ENCODE measurements around the gene NBDY.
"Not testable (repeated sequence)": the region's sequence is repeated elsewhere in the genome, so short reads cannot be mapped to it uniquely, and the experiment has no call there.

NBDY gene, protein sequence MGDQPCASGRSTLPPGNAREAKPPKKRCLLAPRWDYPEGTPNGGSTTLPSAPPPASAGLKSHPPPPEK

DNA sequence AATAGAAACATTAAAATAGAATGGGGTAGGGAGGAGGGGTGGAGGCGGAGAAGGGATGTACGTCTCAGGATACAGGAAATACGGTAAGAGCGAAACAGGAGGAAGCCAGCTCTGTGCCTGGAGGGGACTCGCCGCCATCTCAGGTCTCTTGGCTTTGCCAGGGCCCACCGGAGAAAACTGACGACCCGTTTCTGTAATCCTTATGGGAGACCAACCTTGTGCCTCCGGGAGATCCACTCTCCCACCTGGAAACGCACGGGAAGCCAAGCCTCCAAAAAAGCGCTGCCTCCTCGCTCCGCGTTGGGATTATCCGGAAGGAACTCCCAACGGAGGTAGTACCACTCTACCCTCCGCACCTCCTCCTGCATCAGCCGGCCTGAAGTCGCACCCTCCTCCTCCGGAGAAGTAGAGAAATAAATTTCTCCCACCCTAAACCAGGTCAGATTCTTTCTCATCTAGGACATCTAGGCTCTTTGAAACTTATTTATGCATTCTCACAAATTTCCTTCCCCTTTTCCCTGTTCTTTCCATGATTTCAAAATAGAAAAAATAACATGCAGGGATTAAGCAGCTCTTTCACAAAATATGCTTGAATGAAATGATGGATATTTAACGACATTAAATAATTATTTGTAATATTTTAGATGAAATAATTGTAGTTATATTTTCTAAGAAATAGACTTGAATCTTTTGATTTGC is at the start of gene NBDY:
Gene NBDY (plus strand): TSS at position 92 of the 699 bp plus-strand sequence. CDS start 111 bp downstream, at position 203.
- peak; percentile 60 for DNase-seq

DNA sequence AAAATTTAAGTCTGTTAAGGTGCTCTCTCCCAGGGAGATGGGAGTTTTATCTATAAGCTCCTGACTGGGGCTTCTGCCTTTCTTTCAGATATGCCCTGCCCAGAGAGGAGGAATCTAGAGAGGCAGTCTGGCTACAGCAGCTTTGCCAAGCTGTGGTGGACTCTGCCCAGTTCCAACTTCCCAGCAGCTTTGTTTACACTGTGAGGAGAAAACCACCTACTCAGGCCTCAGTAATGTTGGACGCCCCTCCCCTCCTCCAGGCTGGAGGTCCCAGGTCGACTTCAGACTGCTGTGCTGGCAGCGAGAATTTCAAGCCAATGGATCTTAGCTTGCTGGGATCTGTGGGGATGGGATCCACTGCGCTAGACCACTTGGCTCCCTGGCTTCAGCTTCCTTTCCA is 24.5 kb upstream of the NBDY start:
- not testable (repeated sequence) for DNase-seq

DNA sequence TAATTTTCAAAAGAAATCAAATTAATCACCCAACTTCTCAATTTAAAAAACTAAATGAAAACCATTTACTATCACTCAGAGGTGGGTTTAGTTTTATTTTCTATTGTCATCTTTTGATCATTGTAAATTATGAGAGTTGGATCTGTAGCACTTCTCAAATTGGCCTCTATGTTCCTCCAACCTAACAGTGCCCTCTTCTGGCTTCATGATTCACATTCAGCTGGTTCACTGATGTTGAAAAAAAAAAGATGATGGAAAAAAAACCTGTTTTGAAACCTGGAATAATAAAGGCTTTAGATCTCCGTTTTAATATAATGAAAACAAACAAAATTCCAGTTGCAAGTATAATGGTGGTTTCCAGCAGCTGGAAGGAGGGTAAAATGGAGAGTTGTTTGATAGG is 2.4 kb upstream of the NBDY start:
- DNase-seq = no peak

DNA sequence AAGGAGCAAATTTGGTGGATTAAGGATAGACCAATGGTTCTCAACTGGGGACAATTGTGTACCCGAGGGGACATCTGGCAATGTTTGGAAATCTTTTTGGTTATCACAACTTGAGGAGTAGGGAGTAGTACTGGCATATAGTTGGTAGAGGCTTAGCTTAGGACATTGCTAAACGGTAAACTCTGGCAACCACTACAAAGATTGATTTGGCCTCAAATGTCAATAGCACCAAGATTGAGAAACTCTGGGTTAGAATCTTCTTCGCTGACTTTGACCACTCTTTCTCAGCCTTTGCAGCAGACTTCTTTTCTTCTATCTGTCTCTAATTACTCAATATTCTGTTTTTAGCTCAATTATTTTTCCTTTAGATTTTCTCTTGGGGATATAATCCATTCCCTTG is 1.5 kb upstream of the NBDY start:
- DNase-seq = no peak

DNA sequence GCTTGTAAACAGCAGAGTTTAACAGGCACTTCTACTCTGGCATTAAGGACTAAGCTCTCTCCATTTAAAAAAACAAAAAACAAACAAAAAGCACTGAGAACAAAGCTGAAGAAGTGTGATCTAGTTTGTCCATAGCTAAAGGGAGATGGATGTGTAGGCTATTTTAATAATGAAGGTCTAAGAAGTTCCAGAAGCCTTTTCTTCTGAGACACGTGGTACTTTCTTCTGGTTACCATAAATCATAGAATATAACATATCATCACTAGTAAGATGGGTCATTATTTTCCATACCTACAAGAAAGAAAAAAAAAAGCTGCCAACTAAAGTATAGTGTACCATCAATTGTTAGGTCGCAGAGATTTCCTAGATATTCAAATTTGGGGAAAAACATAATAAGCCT is 722 bp upstream of the NBDY start:
- no peak for DNase-seq

DNA sequence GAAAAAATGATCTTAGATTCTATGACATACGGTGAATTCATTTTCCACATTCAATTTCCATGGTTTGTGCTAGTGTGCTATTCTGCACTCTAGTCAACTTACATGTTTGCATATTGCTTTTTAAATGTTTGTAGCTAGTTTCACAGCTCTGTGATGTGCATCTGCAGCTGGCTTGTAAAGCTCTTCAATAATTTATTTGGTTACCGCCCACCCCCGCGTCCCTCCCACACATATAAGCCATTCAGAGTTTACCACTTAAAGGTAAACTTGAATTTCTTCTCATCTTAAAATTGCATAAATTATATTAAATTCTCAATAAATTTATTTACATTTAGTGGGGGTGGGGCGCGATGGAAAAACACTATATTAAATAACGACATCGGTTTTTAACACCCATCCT is 291 bp upstream of the NBDY start:
- DNase-seq = peak; percentile 24

DNA sequence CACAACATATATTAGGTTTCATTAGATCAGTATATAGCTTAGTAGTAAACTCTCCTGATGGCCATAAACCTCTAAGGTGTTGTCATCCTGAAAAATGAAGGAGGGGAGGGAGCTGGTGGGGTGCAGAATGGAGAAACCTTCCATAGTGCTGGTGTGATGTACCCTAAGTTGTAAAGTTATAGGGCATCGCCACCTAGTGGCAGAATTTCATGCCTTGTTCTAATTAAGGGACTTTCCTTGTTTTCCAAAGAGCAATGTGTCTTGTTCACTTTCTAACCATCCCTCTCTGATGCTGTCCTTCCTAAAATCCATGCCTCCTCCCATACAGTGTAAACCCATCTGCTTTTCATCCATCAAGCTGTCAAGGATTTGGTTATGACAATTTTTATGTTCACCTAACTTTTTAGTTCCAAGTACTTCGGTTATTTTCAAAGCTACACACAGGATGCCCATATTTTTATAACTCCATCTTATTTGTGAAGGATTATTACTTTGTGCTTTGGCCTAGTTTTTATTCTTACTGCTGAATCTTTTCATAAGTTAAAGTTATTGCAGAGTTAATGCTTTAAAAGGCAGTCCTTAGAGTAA is 4.5 kb downstream of the NBDY start:
- no peak for DNase-seq

DNA sequence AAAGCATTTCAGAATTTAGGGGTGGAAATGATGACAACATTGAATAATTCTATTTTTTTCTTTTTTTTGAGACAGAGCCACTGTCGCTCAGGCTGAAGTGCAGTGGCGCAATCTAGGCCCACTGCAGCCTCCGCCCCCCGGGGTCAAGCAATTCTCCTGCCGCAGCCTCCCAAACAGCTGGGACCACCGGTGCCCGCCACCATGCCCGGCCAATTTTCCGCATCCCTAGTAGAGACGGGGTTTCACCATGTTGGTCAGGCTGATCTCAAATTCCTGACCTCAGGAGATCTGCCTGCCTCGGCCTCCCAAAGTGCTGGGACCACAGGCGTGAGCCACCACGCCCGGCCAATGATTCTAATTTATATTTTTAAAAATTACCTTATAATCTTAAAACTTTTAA is 7.2 kb downstream of the NBDY start:
- DNase-seq = no peak

DNA sequence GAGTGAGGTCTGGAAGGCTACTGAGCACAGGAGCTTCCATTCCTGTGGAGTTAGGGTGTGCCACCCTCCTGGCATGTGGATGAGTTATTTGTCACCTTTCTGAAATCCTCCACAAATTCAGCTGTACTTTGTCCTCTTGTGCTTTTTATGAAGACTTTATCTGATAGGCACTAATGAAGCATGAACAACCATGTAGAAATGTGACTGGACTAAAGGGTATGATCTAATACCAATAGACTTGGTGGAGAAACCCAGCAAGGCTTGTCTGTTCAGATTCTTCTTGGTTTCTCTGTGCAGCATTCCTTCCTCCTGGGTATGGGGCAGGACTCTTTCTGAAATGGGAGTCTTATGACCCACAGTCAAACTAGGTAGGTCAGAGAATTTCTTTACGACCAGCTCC is 9.6 kb downstream of the NBDY start:
- no peak for DNase-seq

DNA sequence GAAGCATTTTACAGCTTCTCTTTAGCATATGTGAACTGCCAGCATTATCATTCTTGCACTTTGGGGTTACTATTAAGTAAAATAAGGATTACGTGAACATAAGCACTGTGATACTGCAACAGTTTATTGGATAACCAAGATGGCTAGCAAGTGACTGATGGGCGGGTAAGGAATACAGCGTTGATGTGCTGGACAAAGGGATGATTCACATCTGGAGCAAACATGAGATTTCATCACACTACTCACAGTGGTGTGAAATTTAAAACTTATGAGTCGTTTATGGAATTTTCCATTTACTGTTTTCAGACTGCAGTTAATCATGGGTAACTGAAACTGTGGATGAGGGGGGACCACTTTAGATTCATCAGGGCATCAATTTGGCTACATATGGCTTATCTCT is 16.0 kb downstream of the NBDY start:
- no peak for DNase-seq

DNA sequence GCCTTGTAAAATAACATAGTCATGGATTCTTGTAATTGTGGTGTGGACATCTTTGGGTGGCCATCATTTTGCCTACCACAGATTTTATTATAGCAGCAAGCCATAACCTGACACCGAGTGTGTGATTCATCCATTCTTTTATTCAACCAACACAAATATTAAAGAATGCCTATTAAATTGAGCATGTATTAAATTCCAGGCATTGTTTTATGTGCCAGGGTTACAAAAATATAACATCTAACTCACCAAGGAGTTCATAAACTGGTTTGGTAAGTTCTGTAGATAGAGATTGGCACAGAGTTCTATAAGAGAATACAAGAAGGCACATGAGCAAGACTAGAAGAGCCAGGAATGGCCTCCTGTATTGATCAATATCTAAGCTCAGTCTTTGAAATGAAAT is 18.0 kb downstream of the NBDY start:
- DNase-seq = no peak

DNA sequence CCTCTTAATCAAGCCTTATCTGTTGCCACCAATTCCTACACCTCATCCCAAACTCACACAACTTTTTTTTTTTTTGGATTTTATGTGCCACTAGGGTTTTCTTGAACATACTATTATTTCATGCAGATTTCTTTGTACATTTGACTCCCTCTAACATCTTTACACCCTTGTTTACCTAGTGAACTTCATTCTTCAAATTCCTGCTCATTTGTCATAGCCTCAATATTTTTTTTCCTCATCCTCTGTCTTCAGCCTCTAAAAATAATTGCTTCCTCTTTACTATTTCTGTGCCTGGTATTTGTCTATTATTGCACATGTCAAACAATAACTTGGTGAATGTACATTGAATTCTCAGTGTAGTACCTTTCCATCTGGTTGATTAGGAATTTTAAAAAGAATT is 22.0 kb downstream of the NBDY start:
- no peak for DNase-seq

DNA sequence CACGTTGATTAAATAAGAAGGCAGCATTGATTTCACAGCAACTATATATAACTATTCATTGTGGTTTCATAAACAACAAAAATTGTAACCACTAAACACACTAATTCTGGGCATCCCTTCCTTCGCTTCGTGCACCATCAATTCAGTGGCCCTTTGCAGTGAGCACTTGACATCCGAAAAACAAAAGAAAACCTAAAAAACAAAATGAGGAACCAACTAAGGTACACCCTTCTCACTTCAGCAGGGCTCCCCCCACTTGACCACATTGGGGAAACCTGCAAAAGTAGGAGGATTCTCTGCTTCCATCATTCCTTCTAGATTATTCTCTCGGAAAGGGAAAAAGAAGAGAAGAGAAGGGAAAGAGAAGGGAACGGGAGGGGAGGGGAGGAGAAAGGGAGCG is 28.3 kb downstream of the NBDY start:
- DNase-seq = no peak

DNA sequence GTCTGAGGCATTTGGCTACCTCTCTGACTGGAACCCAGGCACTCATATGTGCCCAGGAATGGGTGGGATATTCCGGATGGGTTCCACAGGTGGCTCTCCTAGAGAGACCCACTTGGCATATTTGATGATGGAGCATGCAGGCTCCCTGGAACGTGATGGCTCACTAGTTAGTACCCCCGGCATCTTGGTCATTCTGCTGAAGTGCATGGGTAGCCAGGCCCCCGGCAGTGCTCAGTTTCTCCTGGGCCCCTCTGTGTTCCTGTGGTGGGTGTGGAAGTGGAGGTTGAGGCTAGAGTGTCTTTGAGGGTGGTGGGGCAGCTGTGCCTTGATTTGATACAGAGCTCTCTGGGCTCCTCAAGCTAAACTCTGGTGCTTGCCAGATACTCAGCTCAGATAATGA is 29.4 kb downstream of the NBDY start:
- no peak for DNase-seq

DNA sequence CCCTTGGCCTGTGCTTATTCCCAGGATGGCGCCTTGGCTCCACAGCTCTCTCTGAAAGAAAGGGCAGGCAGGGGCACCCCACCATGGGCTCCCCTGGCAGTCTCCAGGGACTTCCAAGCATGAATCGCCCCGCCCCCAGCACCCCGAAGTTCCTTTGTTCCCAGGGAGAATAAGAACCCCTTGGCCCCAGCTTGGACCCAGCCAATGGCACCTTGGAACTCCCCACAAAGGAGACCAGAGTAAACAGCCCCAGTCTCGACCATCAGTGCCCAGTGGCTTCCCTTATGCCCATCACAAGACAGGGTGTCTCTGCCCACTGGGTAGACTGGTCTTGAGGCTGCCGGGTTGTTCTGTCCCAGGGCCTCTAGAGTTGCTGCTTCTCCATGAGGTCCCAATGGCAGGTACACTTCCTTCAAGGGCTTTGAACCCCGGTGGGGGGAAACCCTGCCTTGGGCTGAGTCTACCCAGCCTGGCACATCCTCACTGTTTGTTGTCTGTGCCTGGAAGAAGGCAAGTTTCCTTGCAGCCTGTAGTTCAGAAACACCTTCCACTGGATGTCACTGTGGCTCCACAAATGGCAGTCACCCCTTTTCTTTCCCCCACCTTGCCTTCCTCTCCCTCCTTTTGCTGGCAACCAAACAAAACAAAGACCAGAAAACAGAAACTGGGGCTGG is 30.8 kb downstream of the NBDY start:
- no peak for DNase-seq

DNA sequence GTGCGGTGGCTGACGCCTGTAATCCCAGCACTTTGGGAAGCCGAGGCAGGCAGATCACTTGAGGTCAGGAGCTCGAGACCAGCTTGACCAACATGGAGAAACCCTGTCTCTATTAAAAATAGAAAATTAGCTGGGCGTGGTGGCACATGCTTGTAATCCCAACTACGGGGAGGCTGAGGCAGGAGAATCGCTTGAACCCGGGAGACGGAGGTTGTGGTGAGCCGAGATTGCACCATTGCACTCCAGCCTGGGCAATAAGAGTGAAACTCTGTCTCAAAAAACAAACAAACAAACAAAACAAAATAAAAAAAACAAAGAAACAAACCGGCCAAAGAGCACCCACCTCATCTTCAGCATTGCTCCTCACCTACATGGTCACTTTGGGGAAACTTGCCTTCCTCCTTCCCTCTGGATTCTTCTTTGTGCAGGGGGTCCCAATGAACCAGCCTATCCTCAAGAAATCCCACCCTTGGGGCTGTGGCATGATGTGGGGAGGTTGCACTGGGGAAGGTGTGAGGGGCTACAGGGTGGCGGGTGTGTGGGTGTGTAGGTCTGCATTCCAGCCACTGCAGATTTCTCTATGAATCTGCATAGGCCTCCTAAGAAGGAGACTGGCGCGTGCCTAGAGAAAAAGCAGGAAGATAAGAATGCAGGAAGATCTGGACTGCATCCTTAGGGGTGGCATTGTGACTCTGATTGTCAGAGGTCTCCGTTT is 31.5 kb downstream of the NBDY start:
- DNase-seq = not testable (repeated sequence)

DNA sequence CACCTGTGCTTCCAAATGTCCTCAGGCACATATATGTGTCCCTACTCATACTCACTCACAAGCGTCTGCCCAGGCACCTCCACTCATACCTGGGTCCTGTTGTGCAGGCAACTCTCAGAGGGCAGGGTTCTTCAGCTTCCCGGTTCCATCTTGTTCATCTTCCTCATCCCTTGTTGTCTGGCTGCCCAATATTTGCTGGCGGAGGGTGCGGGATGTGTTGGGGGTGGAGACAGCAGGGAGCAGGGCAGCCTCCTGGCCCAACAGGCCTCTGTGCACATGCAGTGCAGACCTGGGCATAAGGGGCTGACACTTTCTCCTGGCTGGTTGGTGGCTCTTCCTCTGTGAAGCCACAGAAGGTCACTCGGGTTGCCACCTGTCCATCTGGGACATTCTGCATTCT is 32.1 kb downstream of the NBDY start:
- DNase-seq = no peak

DNA sequence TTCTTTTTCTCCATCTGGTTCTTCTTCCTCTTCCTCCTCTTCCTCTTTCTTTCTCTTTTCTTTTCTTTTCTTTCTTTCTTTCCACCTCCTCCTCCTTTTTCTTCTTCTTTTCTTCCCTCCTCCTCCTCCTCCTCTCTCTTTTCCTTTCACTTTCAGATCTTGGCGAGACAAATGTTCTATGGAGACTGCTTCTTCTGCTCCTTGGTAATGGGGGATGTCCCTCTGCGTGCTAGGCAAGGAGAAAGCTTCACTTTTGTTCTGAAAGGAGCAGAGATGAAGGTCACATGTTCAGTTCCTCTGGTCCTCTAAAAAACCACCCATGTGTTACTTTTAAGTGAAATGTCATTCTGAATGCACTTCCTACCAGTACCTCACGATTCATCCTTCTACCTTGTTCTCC is 33.2 kb downstream of the NBDY start:
- DNase-seq = no peak

DNA sequence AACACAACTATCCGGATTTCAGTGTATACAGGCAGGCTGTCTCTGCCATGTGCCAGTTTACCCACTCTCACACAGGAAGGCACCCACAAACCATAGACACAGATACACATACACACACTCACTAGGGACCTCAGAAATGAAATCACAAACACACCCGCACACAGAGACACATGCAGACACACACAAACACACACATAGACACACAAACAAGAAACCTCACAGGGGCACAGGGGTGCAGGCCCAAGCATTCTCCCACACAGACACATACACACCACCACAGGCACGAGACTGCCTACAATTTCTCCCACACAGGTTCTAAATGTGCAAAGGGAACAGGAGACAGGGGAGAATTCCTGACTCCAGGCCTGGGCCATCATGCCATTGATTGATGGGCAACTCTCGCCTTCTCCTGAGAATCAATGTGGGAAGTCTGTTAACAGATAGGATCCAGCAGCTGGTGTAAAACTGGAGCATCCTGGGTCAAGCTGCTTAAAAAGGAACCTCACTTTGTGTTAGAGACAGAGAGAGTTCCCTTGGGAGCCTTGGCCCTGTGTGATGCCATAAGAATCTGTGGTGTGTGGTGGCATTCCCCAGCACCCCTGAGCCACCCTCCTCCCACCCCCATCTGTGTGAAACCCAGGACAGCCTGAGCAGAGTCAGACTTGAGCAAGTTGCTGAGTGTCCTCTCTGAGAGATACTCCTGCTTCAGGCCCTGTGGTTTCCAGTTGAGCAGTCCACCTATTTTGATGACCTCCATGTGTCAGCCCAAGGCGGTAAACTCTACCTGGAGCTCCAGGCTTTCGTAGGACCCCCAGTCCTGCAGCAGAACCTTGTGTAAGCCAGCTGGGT is 33.9 kb downstream of the NBDY start:
- DNase-seq = no peak

DNA sequence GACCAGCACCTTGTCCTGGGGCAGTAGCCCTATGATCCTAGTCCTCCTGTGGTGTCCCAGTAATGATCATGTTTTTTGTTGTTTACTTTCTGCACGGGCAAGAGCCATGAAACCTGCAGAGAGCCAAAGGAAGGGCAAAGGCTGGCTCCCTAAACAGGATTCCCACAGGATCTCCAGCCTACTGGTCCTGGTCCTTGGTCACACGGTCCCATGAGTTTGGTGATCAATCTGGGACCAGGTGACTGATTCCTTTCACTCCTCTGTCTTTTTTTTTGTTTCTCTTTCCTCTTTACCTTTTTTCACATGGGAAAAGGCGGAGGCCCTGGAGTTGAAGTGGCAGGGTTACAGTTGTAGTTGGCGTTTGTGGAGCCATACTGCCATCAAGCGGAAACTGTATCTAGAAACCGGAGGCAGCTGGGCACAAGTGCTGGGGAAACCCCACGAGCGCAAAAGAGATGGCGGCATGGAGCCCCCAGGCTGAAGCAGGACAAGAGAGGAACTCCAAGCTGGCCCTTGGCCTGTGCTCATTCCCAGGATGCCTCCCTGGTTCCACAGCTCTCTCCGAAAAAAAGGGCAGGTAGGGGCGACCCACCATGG is 34.6 kb downstream of the NBDY start:
- DNase-seq = no peak

DNA sequence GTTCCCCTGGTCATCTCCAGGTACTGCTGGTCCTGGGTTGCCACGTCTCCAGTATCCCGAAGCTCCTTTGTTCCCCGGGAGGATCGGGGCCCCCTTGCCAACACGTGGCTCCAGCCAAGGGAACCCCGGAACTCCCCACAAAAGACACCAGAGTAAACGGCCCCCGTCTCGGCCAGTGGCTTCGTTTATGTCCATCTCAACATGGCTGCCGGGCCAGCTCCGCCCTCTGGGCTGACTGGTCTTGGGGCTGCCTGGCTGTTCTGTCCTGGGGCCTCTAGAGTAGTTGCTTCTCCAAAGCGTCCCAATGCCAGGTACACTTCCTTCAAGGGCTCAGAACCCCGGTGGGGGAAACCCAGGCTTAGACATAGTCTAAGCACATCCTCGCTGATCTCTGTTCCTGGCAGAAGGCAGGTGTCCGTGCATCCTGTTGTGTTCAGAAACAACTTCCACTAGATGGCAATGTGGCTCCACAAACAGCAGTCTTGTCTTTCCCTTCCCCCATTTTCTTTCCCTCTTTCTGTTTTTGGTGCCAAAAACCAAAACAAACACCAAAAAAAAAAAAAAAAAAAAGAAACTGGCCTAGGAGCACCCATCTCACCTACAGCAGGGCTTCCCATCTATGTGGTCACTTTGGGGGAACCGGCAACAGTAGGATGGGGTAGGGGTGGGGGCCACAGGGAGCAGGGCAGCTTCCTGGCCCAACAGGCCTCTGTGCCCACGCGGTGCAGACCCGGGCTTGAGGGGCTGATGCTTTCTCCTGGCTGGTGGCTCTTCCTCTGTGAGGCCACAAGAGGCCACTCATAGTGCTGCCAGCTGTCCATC is 35.3 kb downstream of the NBDY start:
- peak; percentile 42 for DNase-seq

All from left hindlimb (tissue), 1 donor.